Neural cell (in vitro differentiated cells): Measurements from ENCODE around the gene AKAP8L. TPM values are rescaled to one million over a fixed set of nuclear protein-coding genes. Genes with fewer than 3 reads are reported as not detected.
"Not testable (repeated sequence)": the region's sequence is repeated elsewhere in the genome, so short reads cannot be mapped to it uniquely, and the experiment has no call there.

ENCODE experiments used
- H2AFZ ChIP-seq: fragments of 200-600, 300-800 bp; sonication (generic), shearing (Covaris generic); 2 replicates; pipeline ENCODE4 v1.6.0; 2014; ENCODE audit warnings: low read depth, mild to moderate bottlenecking, antibody characterized with exemption, low read length, moderate library complexity
- H3F3A ChIP-seq: fragments of 200-600 bp; shearing (Covaris generic); 2 replicates; pipeline ENCODE4 v1.6.1; 2016; ENCODE audit warnings: mild to moderate bottlenecking, moderate library complexity, mixed read lengths, antibody characterized with exemption, low read length; ENCODE audit not compliant: insufficient read depth, poor library complexity, severe bottlenecking
- H3K27ac ChIP-seq: fragments of 200-600, 300-800 bp; sonication (generic), shearing (Covaris generic); 2 replicates; pipeline ENCODE4 v1.5.1; 2014; ENCODE audit warnings: mild to moderate bottlenecking, low read length, moderate library complexity
- H3K27me3 ChIP-seq: fragments of 300-800, 200-600 bp; sonication (generic), shearing (Covaris generic); 2 replicates; pipeline ENCODE4 v1.6.0; 2014; ENCODE audit warnings: mild to moderate bottlenecking, low read depth, low read length, moderate library complexity; ENCODE audit not compliant: insufficient read depth
- H3K36me3 ChIP-seq: fragments of 300-800, 200-600 bp; sonication (generic), shearing (Covaris generic); 2 replicates; pipeline ENCODE4 v1.5.1; 2014; ENCODE audit warnings: mild to moderate bottlenecking, antibody characterized with exemption, low read length, moderate library complexity; ENCODE audit not compliant: insufficient read depth
- H3K4me2 ChIP-seq: fragments of 300-800, 200-600 bp; sonication (generic), shearing (Covaris generic); 2 replicates; pipeline ENCODE4 v1.6.0; 2014; ENCODE audit warnings: mild to moderate bottlenecking, low read length
- H3K4me3 ChIP-seq: fragments of 300-800, 200-600 bp; sonication (generic), shearing (Covaris generic); 2 replicates; pipeline ENCODE4 v1.5.1; 2014; ENCODE audit warnings: mild to moderate bottlenecking, low read length, moderate library complexity
- H3K79me2 ChIP-seq: fragments of 200-600 bp; shearing (Covaris generic); replicated peaks from 2 replicates; pipeline ENCODE4 v1.6.0; 2014; ENCODE audit warnings: mild to moderate bottlenecking, low read length, moderate library complexity; ENCODE audit not compliant: insufficient read depth
- H3K9ac ChIP-seq: fragments of 300-800, 200-600 bp; sonication (generic), shearing (Covaris generic); 2 replicates; pipeline ENCODE4 v1.6.1; 2016; ENCODE audit warnings: mild to moderate bottlenecking, low read length, mixed read lengths
- H3K9me2 ChIP-seq: fragments of 200-600 bp; shearing (Covaris generic); 2 replicates; pipeline ENCODE4 v1.6.1; 2016; ENCODE audit warnings: mild to moderate bottlenecking, low read length, mixed read lengths; ENCODE audit not compliant: insufficient read depth
- H3K9me3 ChIP-seq: fragments of 200-600, 300-800 bp; sonication (generic), shearing (Covaris generic); 2 replicates; pipeline ENCODE4 v1.6.1; 2016; ENCODE audit warnings: mild to moderate bottlenecking, mixed run types, low read length, moderate library complexity, mixed read lengths
- H4K20me1 ChIP-seq: fragments of 200-600 bp; shearing (Covaris generic); 2 replicates; pipeline ENCODE4 v1.6.1; 2016; ENCODE audit warnings: mild to moderate bottlenecking, mixed run types; ENCODE audit not compliant: insufficient read depth
- EP300 ChIP-seq: fragments of 450-650 bp; conservative IDR thresholded peaks from 2 replicates; pipeline ENCODE4 v1.6.1; 2014; ENCODE audit warnings: antibody characterized with exemption, mild to moderate bottlenecking, moderate library complexity; ENCODE audit not compliant: poor library complexity, severe bottlenecking
- EZH2 ChIP-seq: fragments of 200-600, 300-800 bp; shearing (Covaris generic), sonication (generic); IDR thresholded peaks from 2 replicates; pipeline ENCODE4 v1.6.1; 2014; ENCODE audit warnings: antibody characterized with exemption, low read length, borderline replicate concordance, mild to moderate bottlenecking; ENCODE audit not compliant: insufficient read depth, poor library complexity, severe bottlenecking
- MXI1 ChIP-seq: fragments of 450-650 bp; conservative IDR thresholded peaks from 2 replicates; pipeline ENCODE4 v1.6.1; 2014; ENCODE audit warnings: antibody characterized with exemption, mild to moderate bottlenecking; ENCODE audit not compliant: poor library complexity, severe bottlenecking
- POLR2AphosphoS5 ChIP-seq: IDR thresholded peaks from 2 replicates; pipeline ENCODE4 v1.6.1; 2012
- RAD21 ChIP-seq: fragments of 450-650 bp; conservative IDR thresholded peaks from 2 replicates; pipeline ENCODE4 v1.6.1; 2014; ENCODE audit warnings: antibody characterized with exemption, mild to moderate bottlenecking, moderate library complexity
- SMC3 ChIP-seq: fragments of 450-650 bp; conservative IDR thresholded peaks from 2 replicates; pipeline ENCODE4 v1.6.1; 2014; ENCODE audit warnings: antibody characterized with exemption, mild to moderate bottlenecking, moderate library complexity; ENCODE audit not compliant: poor library complexity
- TAF1 ChIP-seq: IDR thresholded peaks from 2 replicates; pipeline ENCODE4 v1.6.1; 2012; ENCODE audit warnings: low read depth
- polyA plus RNA-seq: library from polyadenylated mRNA; depleted of rRNA; stranded (reverse); fragments of >200 nt; gene quantifications from 2 replicates; pipeline ENCODE4 v1.2.3, GENCODE V29; 2014
- TF ChIP-seq, protein P1 (sequence below): IDR thresholded peaks from 2 replicates; pipeline ENCODE4 v1.6.1; 2012; ENCODE audit warnings: borderline replicate concordance
- TF ChIP-seq, protein P2 (sequence below): fragments of 450-650 bp; IDR thresholded peaks from 2 replicates; pipeline ENCODE4 v1.5.1; 2014; ENCODE audit warnings: antibody characterized with exemption, mild to moderate bottlenecking, moderate library complexity; ENCODE audit not compliant: poor library complexity, severe bottlenecking

AKAP8L gene
- polyA plus RNA-seq, 1 donor from 2014 or later = 281 TPM

DNA sequence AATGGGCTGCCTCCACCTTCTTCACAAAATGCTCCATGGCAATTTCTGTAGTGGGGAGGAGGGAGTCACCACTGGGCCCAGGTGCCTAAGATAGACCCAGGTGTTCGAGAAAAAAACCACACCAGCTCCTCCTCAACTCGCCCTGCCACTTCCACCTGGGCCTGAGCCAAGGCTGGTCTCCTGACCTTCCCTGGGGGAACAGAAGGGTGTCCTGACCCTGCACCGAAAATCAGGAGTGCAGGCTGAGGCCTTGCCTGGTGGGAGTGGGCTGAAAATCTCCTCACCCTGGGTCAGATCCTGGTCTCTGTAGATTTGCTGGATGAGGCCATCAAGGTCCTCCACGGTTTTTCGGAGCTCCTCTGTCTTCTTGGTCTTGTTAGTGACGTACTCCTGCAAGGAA is 21.6 kb downstream of the AKAP8L start:
- no peaks in the 10 kb centered on the region for H3K9me2 ChIP-seq
- H3K79me2 ChIP-seq = peaks cover 7% of the 10 kb centered on the region
- H3K36me3 ChIP-seq = no peaks in the 10 kb centered on the region
- no peak overlapping the region for H3K27ac ChIP-seq
- no peaks in the 10 kb centered on the region for H3K9me3 ChIP-seq
- no peak overlapping the region for H2AFZ ChIP-seq
- no peaks in the 10 kb centered on the region for H3K27me3 ChIP-seq
- no peak overlapping the region for H3K4me2 ChIP-seq
- H3K9ac ChIP-seq = no peak overlapping the region
- peaks cover 26% of the 10 kb centered on the region for H4K20me1 ChIP-seq
- H3K4me3 ChIP-seq = no peak overlapping the region
- H3F3A ChIP-seq = no peaks in the 10 kb centered on the region
- TF ChIP-seq, protein P1, sequence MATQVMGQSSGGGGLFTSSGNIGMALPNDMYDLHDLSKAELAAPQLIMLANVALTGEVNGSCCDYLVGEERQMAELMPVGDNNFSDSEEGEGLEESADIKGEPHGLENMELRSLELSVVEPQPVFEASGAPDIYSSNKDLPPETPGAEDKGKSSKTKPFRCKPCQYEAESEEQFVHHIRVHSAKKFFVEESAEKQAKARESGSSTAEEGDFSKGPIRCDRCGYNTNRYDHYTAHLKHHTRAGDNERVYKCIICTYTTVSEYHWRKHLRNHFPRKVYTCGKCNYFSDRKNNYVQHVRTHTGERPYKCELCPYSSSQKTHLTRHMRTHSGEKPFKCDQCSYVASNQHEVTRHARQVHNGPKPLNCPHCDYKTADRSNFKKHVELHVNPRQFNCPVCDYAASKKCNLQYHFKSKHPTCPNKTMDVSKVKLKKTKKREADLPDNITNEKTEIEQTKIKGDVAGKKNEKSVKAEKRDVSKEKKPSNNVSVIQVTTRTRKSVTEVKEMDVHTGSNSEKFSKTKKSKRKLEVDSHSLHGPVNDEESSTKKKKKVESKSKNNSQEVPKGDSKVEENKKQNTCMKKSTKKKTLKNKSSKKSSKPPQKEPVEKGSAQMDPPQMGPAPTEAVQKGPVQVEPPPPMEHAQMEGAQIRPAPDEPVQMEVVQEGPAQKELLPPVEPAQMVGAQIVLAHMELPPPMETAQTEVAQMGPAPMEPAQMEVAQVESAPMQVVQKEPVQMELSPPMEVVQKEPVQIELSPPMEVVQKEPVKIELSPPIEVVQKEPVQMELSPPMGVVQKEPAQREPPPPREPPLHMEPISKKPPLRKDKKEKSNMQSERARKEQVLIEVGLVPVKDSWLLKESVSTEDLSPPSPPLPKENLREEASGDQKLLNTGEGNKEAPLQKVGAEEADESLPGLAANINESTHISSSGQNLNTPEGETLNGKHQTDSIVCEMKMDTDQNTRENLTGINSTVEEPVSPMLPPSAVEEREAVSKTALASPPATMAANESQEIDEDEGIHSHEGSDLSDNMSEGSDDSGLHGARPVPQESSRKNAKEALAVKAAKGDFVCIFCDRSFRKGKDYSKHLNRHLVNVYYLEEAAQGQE = no peak
- TF ChIP-seq POLR2AphosphoS5 = no peak
- no peak for TF ChIP-seq EP300
- TF ChIP-seq RAD21 = no peak
- TF ChIP-seq EZH2 = no peak
- TF ChIP-seq TAF1 = no peak
- no peak for TF ChIP-seq MXI1
- no peak for TF ChIP-seq SMC3
- TF ChIP-seq, protein P2, sequence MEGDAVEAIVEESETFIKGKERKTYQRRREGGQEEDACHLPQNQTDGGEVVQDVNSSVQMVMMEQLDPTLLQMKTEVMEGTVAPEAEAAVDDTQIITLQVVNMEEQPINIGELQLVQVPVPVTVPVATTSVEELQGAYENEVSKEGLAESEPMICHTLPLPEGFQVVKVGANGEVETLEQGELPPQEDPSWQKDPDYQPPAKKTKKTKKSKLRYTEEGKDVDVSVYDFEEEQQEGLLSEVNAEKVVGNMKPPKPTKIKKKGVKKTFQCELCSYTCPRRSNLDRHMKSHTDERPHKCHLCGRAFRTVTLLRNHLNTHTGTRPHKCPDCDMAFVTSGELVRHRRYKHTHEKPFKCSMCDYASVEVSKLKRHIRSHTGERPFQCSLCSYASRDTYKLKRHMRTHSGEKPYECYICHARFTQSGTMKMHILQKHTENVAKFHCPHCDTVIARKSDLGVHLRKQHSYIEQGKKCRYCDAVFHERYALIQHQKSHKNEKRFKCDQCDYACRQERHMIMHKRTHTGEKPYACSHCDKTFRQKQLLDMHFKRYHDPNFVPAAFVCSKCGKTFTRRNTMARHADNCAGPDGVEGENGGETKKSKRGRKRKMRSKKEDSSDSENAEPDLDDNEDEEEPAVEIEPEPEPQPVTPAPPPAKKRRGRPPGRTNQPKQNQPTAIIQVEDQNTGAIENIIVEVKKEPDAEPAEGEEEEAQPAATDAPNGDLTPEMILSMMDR = no peak

DNA sequence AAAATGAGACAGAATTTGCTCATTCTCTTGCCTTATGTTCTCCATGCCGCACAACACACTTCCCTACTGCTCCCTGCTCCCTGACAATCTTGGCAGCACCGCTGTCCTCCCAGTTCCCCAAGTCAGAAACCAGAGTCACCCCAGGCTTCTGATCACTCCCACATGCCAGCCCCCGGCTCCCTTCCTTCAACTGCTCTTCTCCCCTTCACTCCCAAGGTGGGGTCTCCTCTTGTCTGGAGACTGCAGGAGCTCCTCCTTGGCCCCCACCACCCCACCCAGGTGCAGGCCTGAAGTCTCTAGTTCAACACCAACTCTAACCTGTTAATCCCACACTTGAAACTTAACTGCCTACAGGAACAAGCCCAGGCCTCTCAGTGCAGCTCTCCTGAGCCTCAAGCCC is 22.4 kb downstream of the AKAP8L start:
- H2AFZ ChIP-seq = no peak overlapping the region
- no peaks in the 10 kb centered on the region for H3F3A ChIP-seq
- H3K9ac ChIP-seq = no peak overlapping the region
- no peak overlapping the region for H3K4me2 ChIP-seq
- no peaks in the 10 kb centered on the region for H3K36me3 ChIP-seq
- no peak overlapping the region for H3K4me3 ChIP-seq
- peaks cover 5% of the 10 kb centered on the region for H3K79me2 ChIP-seq
- H3K9me3 ChIP-seq = no peaks in the 10 kb centered on the region
- H4K20me1 ChIP-seq = peaks cover 18% of the 10 kb centered on the region
- H3K27me3 ChIP-seq = no peaks in the 10 kb centered on the region
- no peaks in the 10 kb centered on the region for H3K9me2 ChIP-seq
- no peak overlapping the region for H3K27ac ChIP-seq
- TF ChIP-seq EP300 (no peak), TAF1 (no peak), RAD21 (no peak), MXI1 (no peak), EZH2 (no peak), SMC3 (no peak), POLR2AphosphoS5 (no peak)
- TF ChIP-seq, protein P1 = no peak
- TF ChIP-seq, protein P2 = no peak

DNA sequence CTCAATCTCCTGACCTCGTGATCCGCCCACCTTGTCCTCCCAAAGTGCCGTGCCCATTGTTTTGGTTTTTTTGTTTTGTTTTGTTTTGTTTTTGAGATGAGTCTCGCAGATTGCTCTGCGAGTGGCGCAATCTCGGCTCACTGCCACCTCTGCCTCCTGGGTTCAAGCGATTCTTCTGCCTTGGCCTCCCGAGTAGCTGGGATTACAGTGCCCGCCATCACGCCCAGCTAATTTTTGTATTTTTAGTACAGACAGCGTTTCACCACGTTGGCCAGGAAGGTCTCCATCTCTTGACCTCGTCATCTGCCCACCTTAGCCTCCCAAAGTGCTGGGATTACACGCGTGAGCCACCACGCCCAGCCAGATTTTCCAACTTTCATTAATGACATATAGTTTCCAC is 23.5 kb downstream of the AKAP8L start:
- not testable (repeated sequence) for H3K4me3 ChIP-seq, H3F3A ChIP-seq, H3K79me2 ChIP-seq, H3K9me3 ChIP-seq, H2AFZ ChIP-seq, H3K9me2 ChIP-seq, H3K36me3 ChIP-seq, H3K27me3 ChIP-seq, H3K4me2 ChIP-seq, H4K20me1 ChIP-seq, H3K9ac ChIP-seq, H3K27ac ChIP-seq
